GM19193 (cell line): ENCODE measurements around the gene ERVK3-1.

Source experiments
- POLR2A ChIP-seq: IDR thresholded peaks from 4 replicates; pipeline ENCODE4 v1.6.1; 2011; ENCODE audit not compliant: insufficient read depth, insufficient read length; ENCODE audit errors: extremely low read depth

ERVK3-1 gene

DNA sequence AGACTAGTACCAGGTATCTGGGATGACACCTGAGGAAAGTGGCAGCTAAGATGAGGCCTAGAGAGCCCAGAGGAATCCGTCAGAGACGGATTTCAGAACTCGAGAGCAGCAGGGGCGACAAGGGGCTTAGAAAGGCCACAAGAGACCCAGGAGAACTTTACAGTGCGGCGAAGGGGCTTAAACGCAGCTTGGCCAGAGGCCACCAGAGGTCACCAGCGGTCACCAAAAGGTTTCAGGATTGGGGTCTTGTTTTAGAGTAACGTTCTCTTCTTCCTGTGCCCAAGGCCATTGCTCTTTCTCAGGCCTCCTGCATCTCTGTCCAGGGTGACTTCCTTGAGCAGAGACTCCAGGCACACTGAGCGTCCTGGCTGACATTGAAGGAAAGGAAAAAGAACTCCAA lies 23.8 kb downstream of the ERVK3-1 start:
- TF ChIP-seq POLR2A: no peak

GRCh38 chr19:58330458-58330857 lies 25.3 kb downstream of the ERVK3-1 start:
- no peak for TF ChIP-seq POLR2A

GRCh38 chr19:58332697-58333096 lies 27.5 kb downstream of the ERVK3-1 start:
- no peak for TF ChIP-seq POLR2A

DNA sequence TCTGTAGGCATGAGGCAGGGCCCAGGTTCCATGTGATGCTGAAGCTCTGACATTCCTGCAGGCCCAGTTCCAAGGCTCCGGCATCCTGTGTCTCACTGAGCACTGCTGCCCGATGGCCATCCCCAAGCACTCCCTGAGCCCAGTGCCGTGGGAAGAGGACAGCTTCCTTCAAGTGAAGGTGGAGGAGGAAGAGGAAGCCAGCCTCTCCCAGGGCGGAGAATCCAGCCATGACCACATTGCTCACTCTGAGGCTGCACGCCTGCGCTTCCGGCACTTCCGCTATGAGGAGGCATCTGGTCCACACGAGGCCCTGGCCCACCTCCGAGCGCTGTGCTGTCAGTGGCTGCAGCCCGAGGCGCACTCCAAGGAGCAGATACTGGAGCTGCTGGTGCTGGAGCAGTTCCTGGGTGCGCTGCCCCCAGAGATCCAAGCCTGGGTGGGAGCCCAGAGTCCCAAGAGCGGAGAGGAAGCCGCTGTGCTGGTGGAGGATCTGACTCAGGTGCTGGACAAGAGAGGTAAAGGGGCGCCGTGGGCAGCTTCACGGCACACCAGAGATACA lies 29.6 kb downstream of the ERVK3-1 start:
- TF ChIP-seq POLR2A: no peak

- TF ChIP-seq POLR2A: no peak
Observed at GRCh38 chr19:58335630-58336029, 30.5 kb downstream of the ERVK3-1 start.

- no peak for TF ChIP-seq POLR2A
Observed at GRCh38 chr19:58336216-58336615, 31.0 kb downstream of the ERVK3-1 start.

DNA sequence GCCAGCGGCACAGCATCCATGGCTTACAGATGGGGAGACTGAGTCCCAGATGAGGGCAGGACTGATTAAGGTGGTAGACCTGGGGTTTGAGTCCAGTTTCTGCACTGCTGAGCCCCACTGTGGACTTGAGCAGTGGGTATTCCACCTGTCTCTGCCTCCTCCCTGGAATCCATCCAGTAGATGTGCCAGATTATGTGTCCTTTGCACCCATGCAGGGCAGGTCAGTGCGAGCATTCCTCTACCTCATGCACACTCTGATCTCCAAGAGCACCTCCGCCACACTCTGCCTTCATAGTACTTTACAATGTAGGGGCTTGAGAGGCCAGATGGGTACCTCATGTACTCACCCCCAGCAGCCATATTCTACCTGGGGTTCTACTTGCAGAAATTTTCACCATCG lies 31.6 kb downstream of the ERVK3-1 start:
- no peak for TF ChIP-seq POLR2A

DNA sequence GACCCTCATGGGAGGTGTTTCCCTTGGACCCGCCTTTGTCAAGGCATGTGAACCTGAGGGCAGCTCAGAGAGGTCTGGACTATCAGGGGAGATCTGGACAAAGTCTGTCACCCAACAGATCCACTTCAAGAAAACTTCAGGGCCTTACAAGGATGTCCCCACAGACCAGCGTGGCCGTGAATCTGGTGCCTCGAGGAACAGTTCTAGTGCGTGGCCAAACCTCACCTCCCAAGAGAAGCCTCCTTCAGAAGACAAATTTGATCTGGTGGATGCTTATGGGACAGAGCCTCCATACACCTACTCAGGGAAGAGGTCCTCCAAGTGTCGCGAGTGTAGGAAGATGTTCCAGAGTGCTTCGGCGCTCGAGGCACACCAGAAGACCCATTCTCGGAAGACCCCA lies 33.2 kb downstream of the ERVK3-1 start:
- no peak for TF ChIP-seq POLR2A

DNA sequence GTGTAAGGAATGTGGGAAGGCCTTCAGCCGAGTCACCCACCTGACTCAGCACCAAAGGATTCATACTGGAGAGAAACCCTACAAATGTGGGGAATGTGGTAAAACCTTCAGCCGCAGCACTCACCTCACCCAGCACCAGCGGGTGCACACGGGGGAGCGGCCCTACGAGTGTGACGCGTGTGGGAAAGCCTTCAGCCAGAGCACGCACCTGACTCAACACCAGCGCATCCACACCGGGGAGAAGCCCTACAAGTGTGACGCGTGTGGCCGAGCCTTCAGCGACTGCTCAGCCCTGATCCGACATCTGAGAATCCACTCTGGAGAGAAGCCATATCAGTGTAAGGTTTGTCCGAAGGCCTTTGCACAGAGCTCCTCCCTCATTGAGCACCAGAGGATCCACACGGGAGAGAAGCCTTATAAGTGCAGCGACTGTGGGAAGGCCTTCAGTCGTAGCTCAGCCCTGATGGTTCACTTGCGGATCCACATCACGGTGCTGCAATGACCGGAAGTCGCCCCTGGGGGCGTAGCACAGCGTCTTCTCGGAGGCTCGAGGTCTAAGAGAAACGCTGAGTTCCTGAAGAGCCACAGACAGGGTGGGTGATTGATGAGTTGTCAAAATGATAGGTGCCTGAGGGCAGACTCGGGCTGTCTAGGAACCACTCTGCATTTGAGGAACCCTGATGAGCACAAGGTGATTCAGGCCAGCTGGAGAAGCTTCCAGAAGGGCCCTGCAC lies 33.8 kb downstream of the ERVK3-1 start:
- TF ChIP-seq POLR2A: no peak

DNA sequence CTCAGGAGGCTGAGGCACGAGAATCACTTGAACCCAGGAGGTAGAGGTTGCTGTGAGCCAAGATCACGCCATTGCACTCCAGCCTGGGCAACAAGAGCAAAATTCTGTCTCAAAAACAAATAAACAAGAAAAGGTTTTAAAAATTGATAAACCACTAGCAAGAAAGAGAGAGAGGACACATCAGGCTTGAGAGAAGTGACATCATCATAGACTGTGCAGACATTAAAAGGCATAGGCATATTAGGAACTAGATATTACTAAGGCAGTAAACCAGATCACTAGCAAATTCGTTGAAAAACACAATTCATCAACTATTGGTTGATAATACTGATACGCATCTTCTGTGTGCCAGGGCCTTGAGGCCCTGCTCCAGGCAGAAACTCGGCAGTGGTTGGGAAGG lies 40.4 kb downstream of the ERVK3-1 start:
- no peak for TF ChIP-seq POLR2A

DNA sequence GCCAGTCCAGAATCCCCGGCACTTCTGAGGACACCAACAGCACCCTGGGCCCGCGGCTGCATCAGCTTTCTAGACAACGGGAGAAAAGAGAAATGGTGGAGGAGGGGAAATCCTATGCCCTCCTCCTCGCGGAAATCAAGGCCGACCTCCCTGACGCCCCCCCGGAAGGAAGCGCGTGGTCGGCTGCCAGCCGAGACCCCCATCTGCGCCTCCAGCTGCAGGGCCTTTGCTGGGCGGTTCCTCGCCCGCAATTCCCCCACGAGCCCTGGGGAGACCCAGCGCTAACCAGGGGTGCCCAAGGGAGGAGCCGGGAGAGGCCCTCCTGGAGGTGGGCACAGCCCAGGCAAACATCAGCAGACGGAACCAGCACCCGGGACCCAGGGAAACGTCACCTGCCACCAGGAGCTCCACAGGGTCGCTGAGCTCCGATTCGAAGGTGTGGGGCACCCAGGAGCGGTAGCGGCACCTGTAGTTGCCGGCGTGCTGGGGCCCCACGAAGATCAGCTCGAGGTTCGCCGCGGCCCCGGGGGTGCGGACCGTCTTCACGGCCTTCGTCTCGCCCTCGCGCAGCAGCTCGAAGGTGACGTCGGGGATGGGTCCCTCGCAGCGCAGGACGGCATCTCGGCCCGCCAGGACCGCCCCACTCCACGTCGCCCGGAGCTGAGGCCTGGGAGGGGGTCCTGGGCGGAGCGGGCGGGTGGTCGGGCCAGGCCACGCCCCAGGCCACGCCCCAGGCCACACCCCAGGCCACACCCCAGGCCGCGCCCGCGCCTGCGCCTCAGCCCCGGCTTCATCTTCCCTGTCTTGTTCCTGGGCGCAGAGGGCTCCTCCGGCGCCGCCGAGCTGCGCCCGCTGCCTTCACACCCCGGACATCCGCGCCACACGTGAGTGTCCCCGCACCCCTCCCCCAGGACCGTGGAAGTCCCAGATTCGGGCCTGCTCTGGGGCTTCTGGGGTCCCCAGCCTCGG lies 42.1 kb downstream of the ERVK3-1 start:
- peak; percentile 75 for TF ChIP-seq POLR2A

DNA sequence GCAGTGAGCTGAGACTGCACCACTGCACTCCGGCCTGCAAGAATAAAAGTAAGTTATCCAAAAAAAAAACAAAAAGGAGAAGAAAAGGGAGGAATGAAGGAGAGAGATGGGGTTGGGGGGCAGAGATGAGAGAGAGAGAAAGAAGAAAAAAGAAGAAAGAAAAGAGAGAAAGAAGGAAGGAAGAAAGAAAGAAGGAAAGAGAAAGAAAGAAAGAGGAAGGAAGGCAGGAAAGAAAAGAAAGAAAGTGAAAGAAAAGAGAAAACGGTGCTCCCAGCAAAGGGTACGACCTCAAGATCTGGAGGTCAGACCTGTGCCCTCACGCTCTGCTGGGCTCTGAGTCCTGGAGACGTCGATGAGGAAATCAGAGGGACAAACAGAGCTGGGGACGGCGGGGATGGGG lies 44.4 kb downstream of the ERVK3-1 start:
- TF ChIP-seq POLR2A: no peak

- TF ChIP-seq POLR2A: no peak
Observed at GRCh38 chr19:58350001-58350861, 45.1 kb downstream of the ERVK3-1 start.

DNA sequence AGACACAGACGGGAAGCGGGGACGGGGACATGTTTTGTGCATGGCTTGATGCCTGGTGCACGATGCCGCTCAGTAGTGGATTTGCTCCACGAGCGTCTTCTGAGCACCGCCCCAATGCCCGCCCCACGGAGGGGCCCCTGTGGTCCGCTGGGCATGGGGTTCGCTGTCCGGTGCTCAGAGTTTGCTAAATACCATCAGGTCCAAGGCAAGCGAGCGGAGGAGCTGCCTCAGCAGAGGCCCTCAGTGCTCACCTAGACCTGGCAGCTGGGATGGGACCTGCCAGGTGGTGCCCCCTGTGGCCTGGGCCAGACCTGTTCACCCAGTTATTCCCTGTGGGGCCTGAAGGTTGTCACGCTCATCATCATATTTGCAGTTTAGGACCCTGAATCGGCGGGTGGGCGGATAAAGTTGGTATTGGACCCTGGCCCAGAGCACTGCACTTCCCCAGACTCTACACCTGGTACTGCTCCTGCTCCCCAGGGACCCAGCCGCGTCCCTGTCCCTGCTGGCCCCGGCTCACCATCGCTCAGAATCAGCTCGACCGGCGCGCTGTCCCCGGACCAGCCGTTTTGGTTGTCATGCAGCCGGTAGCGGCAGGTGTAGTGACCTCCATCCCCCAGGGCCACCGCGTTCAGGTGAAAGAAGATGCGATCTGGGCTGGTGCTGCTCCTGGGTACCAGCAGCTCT lies 45.8 kb downstream of the ERVK3-1 start:
- no peak for TF ChIP-seq POLR2A

DNA sequence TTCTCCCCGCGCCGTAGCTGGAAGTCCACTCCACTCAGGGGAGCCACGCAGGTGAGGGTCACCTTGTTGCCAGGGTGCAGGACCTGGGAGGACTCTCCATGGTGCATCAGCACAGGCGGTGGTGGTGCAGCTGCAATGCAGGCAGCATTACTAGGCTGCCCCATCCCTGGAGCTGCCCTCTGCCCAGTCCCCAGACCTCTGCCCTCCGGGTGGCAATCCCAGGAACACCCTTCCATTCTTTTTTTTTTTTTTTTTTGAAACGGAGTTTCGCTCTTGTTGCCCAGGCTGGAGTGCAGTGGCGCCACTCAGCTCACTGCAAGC lies 46.3 kb downstream of the ERVK3-1 start:
- TF ChIP-seq POLR2A: no peak
